NCI-H526 (cell line): ENCODE measurements around the gene RCAN2.

Source experiments
- DNase-seq, 2 experiments: peaks; one replicate each; lab custom pipeline; 2025; lab: John Stamatoyannopoulos, UW

Gene RCAN2

DNA sequence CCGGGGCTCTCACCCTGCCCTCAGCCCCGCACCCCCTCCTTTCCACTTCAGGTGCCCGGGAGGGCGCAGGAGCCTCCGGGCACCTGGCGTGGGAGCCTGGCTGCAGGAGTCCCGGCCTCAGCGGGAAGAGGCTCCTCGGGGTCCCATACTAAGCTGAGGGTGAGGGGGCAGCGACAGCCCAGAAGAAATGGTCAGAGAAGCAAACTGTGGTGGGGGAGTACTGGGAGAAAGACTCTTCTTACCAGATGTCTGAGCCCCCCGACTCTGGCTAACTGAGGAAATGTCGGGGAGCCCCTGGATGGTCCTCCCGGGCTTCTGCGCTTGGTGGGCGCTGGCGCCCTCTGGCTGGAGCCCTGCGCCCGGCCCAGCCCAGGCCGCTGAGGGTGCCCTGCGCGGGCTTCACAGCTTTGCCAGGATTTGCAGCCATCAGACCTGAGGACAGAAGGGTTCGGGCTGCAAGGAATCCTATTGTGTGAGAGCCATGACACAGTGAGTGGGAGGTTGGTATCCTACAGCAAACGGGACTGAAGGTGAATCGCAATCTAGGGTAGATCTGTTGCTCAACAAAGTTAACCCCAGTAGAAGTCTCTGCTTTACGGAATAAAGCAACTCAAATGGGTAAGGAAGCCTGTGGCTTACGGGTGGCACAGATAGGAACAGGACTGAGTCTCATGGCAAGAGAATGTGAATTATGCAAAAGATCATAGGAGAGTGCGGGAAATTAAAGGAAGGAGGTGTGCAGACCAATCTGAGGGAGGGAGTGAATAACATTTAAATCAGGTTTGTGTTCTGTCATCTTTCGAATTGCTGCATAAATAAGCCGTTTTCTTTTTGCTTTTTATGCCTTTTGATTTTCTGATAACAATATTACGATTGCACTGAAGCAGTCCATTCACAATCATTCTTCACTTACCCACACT lies 639 bp upstream of the RCAN2 start:
- DNase-seq = peak; percentile 78 to 87

- DNase-seq = peak; percentile 41 to 81
These were observed 636 bp downstream of the RCAN2 start for GRCh38 chr6:46490425-46491200.

- no peak for DNase-seq
These were observed 5.1 kb downstream of the RCAN2 start for GRCh38 chr6:46486181-46486580.

- DNase-seq = peak; percentile 47 to 58
These were observed 7.0 kb downstream of the RCAN2 start for GRCh38 chr6:46484081-46484820.

DNA sequence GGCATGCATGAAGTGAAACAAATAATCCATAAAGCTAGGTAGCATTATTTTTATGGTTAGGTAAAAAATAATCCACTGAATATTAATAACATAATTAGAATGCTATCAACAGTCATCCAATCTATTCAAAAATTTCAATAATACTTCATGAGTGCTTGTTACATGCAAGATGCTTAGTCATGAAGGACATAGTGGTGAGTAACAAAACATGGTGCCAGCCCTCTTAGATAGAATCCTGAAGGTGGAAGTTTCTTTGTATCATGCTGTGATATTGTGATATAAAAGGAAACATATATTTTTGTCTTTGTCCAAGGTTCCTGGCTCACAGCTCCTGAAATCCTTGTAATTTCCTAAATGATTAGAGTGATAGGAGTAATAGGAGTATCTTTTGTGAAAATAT lies 14.9 kb downstream of the RCAN2 start:
- DNase-seq = no peak

DNA sequence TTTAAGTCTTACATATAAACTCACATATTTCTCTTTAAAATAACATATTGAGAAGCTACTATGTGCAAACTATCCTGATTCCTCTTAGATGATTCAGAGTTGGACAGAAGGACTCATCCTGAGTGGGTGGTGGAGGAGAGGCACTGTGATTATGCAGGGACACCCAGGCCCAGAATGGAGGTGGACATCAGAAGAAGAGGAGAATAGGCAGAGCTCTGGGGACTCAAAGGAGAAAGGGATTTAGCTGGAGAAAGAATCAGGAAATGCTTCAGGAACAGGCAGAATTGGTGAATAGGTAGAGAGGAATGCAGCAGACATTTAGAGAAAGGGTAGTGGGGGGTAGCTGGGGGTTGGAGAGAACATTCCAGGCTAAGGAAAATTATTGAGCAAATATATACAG lies 17.4 kb downstream of the RCAN2 start:
- DNase-seq = no peak

DNA sequence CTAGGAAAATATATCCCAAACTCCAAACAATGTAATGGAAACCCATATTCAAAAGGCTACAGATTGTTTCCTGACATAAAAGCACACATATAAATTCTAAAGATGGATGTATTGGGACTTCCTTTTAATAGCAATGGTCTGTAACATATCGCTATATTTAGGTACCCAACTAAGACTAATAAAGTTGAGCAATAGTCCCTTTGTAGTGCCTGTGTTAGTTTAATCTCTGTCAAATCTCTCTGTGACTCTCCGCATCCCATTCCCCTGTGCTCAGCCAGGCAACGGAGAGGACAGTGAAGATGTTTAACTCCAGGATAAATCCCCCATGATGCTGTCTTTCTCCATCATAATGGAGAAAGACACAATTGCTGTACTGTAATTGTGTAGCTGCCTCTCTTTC lies 19.0 kb downstream of the RCAN2 start:
- no peak for DNase-seq

GRCh38 chr6:46469021-46469420 lies 22.2 kb downstream of the RCAN2 start:
- no peak for DNase-seq

DNA sequence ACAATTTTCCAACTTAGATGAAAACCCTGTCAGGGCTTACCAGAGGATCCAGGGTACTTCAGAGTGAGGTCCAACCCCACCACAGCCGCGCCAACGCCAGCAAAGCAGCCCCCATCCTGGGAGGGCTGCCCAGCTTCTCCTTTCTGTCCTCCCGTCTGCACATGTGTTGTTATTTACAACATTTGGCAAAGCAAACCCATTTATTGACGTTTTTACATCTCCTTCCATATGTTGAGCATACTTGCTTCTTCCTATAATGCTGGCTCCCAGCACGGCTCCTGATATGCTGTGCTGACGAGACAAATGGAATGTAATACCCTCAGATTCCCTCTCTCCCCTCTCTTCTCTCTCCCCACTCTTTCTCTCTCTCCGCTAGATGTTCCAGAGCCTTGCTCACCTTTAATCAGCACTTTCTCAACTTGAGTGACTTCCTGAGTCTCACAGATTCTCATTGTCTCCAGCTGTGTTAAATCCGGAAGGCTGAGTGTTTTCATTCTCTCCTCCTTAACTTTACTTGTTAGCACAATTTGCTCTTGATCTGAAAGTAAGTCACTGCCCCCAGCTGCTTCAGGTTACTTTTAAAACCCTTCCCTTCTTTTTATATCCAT lies 22.7 kb downstream of the RCAN2 start:
- no peak for DNase-seq

DNA sequence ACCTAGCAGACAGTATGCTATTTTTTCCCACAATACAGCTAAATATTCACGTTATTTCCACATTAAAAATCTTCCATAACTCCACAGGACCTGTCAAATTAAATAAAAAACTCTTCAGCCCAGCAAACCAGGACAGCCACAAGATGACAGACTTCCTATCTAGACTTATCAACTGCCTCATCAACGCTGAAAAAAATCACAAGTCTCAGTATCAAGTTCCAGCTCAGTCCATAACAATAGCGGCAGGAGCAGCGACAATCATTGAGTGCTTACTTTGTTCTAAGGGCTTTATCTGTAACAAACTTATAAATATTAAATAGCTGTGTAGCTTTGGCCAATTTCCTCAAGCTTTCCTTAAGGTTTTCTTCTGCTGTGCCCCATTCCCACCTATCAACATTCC lies 24.7 kb downstream of the RCAN2 start:
- DNase-seq = no peak

GRCh38 chr6:46465294-46466165 lies 25.7 kb downstream of the RCAN2 start:
- DNase-seq = no peak

DNA sequence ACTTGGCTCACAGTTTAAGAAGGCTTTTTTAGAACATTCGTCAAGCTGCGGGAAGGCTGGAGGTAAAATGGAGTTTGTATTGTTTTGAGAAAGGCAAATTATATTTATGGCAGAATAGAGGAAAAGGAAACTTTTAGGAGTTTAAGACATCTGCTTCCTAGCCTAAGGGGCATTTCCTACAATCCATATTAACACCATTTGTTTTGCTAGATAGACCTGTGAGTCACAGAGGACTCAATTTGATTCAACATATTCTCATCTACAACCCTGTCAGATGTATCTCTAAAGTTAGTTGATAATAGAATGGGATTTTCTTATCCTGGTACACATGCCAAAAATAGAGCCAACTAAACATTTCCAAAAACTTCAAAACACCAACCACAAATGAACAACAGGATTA lies 35.0 kb downstream of the RCAN2 start:
- DNase-seq = no peak

DNA sequence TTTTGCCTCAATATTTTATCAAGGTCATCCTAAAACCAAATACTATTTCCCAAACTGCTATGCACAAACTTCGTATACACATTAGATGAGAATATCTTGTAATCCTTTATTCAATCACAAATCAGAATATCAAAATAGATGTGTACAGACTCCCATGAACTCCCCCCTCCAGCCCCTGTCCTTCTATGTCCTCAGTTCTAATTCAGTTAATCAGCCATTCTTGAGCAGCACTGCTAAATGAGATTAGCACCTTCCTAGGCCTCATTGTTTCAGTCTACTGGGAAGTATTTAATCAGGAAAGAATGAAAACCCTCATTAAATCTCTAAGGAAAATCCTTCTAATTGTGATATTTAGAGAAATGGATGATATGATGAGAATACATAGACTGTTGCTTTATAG lies 36.6 kb downstream of the RCAN2 start:
- DNase-seq = no peak

- DNase-seq = no peak
These were observed 37.4 kb downstream of the RCAN2 start for GRCh38 chr6:46453741-46454316.

DNA sequence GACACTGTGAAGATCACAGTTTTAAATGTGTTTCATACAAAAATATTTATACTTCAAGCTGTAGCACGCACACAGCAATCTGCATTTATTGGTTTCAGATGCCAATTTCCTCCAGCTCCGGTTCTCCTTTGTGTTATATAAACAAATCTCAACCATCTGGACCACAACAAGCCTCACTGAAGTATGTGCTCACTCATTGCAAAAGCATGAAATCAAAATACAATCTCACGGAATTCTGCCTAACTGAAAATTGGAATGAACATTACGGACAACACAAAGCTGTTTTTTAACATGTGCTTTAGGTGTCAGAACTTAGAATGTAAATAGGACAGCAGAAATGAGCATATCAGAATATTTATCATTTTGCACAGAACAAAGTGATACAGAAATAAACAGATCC lies 38.0 kb downstream of the RCAN2 start:
- DNase-seq = no peak

- DNase-seq = no peak
These were observed 38.8 kb downstream of the RCAN2 start for GRCh38 chr6:46452312-46452917.

DNA sequence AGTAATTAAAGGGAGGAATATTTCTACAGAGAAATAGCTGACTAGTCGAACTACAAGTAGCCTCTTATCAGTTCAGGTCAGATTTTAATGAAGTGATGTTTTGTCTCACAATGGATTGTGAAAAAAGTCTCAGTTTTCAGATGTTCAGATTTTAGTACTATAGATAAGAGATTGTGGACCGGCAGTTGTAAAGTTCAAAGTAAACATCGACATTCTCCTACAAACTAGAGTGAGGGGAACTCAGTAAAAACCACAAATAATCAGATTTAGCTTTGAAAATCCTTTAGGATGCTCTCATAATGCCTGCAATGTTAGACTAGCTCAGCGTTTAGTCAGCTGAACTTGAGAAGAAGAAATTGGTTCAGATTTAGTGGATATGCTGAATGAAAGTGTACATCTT lies 39.9 kb downstream of the RCAN2 start:
- DNase-seq = no peak

DNA sequence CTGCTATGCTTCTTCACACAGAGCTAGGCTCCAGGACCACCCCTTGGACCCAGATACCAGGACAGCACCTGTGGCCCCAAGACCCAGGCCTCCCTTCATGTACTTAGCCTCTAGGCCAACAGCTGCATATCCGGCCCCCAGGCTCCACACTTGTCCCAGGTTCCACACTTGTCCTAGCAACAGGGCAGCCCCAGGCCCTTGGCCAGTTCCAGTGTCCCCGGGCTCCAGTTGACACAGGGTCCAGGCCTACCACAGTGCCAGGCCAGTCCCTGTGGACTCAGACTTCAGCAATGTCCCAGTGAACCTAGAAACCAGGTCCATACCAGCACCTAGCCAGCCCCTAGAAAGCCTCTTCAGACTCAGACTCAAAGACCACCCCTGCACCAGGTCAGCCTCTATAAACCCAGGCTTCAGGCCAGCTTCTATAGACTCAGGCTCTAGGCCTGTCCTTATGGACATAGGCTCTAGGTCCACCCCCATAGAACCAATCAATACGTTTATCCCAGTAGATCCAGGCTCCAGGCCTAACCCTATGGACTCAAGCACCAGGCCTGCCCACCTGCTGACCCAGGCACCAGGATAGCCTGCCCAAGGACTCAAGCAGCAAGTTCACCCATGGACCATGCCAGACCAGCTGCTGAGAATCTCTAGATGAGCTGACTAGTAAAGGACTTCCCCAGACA lies 46.3 kb downstream of the RCAN2 start:
- no peak for DNase-seq

- DNase-seq = no peak
These were observed 47.6 kb downstream of the RCAN2 start for GRCh38 chr6:46443623-46444022.

- no peak for DNase-seq
These were observed 50.6 kb downstream of the RCAN2 start for GRCh38 chr6:46440641-46441040.
